Measurements from ENCODE around the gene GXYLT2.

Gene GXYLT2, protein sequence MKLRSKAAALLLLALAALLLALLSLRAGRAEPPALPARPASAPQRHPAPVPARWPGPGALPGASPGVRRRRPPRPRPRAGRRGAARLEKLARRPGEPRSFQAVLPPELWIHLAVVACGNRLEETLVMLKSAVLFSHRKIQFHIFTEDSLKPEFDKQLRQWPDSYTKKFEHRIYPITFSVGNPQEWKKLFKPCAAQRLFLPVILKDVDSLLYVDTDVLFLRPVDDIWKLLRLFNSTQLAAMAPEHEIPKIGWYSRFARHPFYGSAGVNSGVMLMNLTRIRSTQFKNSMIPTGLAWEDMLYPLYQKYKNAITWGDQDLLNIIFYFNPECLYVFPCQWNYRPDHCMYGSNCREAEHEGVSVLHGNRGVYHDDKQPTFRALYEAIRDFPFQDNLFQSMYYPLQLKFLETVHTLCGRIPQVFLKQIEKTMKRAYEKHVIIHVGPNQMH

GRCh38 chr3:72887705-72888545 lies at the start of gene GXYLT2:
TSS of gene GXYLT2 (plus strand) at chr3:72888046. CDS start at chr3:72888234, 188 bp downstream.
- H3K4me3 ChIP-seq (ENCODE audit: low read depth, low read length): peak within 1 kb of the TSS; percentile 60
- TF ChIP-seq CTCF (IDR thresholded peaks at IDR 0.05; ENCODE audit: low read depth, low read length): no peak

- no peak for TF ChIP-seq CTCF (IDR thresholded peaks at IDR 0.05; ENCODE audit: low read depth, low read length)
- H3K4me3 ChIP-seq (ENCODE audit: low read depth, low read length): no peak overlapping the region
Measured at GRCh38 chr3:72839057-72839456, 48.8 kb upstream of the GXYLT2 start.

- TF ChIP-seq CTCF (IDR thresholded peaks at IDR 0.05; ENCODE audit: low read depth, low read length): no peak
Measured at GRCh38 chr3:72844436-72844993, 43.3 kb upstream of the GXYLT2 start.

GRCh38 chr3:72846166-72846565 lies 41.7 kb upstream of the GXYLT2 start:
- TF ChIP-seq CTCF (IDR thresholded peaks at IDR 0.05; ENCODE audit: low read depth, low read length): no peak
- H3K4me3 ChIP-seq (ENCODE audit: low read depth, low read length): no peak overlapping the region

More at GRCh38 chr3:72844436-72844993, 43.3 kb upstream of the GXYLT2 start:
- no peak overlapping the region for H3K4me3 ChIP-seq (ENCODE audit: low read depth, low read length)

- TF ChIP-seq CTCF (IDR thresholded peaks at IDR 0.05; ENCODE audit: low read depth, low read length): no peak
- H3K4me3 ChIP-seq (ENCODE audit: low read depth, low read length): peak overlapping the region; percentile 97
Measured at GRCh38 chr3:72847282-72847681, 40.6 kb upstream of the GXYLT2 start.

DNA sequence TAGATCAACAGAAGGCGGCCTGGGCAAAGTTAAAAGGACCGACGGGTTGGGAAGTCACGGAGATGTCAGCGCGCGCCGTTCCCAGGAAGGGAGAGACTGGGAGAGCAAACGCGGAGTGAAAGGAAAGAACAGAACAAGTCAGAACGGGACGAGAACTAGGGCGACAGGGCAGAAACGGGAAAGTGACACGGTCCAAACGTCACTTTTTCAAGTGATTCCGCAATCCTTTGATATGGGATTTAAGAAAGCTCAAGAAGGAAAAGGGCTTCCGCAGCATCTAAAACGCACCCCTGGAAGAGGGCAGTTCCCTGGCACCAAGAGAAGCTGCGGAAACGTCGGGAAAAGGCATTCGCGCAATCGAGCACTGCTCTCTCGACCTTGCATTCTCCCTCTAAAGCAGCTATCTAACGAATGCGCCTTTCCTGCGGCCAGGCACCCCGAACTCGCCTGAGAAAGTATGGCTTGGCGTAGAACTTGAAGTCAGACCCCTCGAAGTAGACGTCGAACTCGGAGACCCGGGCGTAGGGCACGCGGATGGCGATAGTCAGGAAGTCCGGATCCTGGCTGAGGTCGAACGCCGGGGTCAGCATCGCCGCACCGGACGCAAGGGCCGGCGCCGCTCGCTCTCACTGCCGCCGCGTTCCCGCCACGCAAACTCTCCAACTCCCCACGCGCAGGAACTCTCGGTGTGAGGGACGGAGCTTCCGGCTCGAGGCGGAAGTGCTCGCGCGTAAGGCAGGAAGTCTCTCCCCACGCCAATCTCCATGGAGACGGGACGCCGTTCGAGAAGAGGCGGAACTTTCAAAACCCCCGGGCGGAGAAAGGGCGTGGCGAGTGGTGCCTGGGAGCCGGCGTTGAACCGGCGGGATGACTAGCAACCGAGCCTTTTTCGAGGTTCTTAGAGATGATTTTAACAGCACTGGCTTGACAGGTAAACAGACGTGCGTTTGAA lies 39.8 kb upstream of the GXYLT2 start, which contains the start of gene SHQ1:
Gene SHQ1 (minus strand): TSS at position 695 of the 952 bp plus-strand sequence. CDS start 105 bp downstream, at position 590.
- no peak for TF ChIP-seq CTCF (IDR thresholded peaks at IDR 0.05; ENCODE audit: low read depth, low read length)

More for the DNA sequence above, 39.8 kb upstream of the GXYLT2 start, which contains the start of gene SHQ1:
- H3K4me3 ChIP-seq (ENCODE audit: low read depth, low read length): peak within 1 kb of the TSS; percentile 97

All from WI38 (cell line).